Measurements from ENCODE around the gene ZAP70.
"Not testable (repeated sequence)": the region's sequence is repeated elsewhere in the genome, so short reads cannot be mapped to it uniquely, and the experiment has no call there.

The ZAP70 gene

GRCh38 chr2:97706708-97707345, 6.5 kb upstream of the ZAP70 start:
- no peak overlapping the region for H3K4me3 ChIP-seq (ENCODE audit: low read length)
- TF ChIP-seq ZNF274 (IDR thresholded peaks at IDR 0.05; ENCODE audit: low read depth, low read length), result no peak

DNA sequence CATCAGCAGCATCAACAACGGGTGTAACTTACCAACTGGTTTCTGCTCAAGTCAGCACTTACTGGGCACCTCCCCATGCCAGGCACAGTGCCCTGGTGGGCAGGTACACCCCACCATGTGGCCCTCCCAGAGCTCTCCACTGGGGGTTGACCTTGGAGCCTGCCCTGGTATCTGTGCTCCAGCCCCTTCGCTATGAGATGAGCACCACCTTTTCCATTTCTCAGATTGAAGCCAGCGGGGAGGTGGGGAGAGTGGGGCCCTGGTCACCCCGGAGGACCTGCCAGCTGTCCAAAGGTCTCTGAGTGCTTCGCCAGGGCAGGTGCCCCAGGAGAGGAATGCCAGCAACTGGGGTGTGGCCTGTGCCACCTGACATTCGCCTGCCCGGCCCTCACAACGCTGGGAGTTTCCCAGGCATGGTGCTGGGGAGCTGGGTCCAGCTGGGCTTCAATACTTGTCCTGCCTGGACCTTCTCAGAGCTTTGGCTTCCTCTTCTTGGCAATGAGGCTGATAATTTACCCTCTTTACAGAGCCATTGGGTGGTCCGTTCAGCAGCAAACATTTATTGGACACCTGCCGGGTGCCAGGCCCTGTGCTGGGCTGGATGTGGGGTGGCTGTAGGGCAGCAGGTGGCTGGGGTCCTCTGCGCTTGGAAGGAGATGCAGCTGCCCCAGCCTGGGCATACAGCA, 5.9 kb upstream of the ZAP70 start:
- H3K4me3 ChIP-seq (ENCODE audit: low read length), result no peak overlapping the region
- no peak for TF ChIP-seq ZNF274 (IDR thresholded peaks at IDR 0.05; ENCODE audit: low read depth, low read length)

GRCh38 chr2:97708048-97708380, 5.4 kb upstream of the ZAP70 start:
- no peak for TF ChIP-seq ZNF274 (IDR thresholded peaks at IDR 0.05; ENCODE audit: low read depth, low read length)
- no peak overlapping the region for H3K4me3 ChIP-seq (ENCODE audit: low read length)

DNA sequence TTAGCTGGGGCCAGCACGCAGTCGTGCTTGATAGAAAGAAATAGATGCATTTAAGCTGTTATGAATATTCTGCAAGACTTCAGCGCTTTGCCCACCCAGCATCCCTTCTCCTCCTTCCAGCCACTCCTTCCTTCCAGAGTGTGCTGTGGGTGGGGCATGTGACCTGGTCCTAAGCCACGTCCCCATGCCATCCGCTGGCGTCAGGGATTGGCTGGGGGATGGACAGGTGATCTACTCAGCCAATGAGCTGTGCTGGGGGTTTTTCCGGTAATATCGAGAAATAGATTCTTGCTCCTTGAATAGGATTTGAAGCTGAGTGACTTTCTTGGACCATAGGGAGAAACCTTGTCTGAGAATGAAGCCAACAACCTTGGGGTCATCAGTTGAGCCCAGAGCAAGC, 4.8 kb upstream of the ZAP70 start:
- H3K4me3 ChIP-seq (ENCODE audit: low read length), result no peak overlapping the region
- no peak for TF ChIP-seq ZNF274 (IDR thresholded peaks at IDR 0.05; ENCODE audit: low read depth, low read length)

DNA sequence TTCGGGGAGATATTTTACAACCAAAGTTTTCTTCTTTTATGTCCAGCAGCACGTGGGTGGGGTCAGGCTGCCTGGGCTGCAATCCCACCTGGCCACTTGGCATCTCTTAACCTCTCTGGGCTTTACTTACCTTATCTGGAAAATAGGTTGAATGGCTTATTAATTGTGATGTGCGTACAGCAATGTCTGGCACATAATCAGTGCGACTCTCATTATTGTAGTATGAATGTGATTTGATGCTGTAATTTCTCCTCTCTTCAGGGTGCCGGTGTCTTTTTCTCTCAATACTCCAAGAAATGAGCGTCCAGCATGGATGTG, 2.0 kb upstream of the ZAP70 start:
- TF ChIP-seq ZNF274 (IDR thresholded peaks at IDR 0.05; ENCODE audit: low read depth, low read length), result no peak
- no peak overlapping the region for H3K4me3 ChIP-seq (ENCODE audit: low read length)

GRCh38 chr2:97712175-97712574, 1.2 kb upstream of the ZAP70 start:
- H3K4me3 ChIP-seq (ENCODE audit: low read length), result not testable (repeated sequence)

GRCh38 chr2:97712693-97713295, 582 bp upstream of the ZAP70 start:
- H3K4me3 ChIP-seq (ENCODE audit: low read length), result no peak overlapping the region; the same call in 1 of the 2 replicates
- TF ChIP-seq ZNF274 (IDR thresholded peaks at IDR 0.05; ENCODE audit: low read depth, low read length), result no peak

GRCh38 chr2:97714084-97714949, 941 bp downstream of the ZAP70 start:
- TF ChIP-seq ZNF274 (IDR thresholded peaks at IDR 0.05; ENCODE audit: low read depth, low read length), result no peak
- H3K4me3 ChIP-seq (ENCODE audit: low read length), result peak overlapping the region; percentile 54; the same call in 1 of the 2 replicates

DNA sequence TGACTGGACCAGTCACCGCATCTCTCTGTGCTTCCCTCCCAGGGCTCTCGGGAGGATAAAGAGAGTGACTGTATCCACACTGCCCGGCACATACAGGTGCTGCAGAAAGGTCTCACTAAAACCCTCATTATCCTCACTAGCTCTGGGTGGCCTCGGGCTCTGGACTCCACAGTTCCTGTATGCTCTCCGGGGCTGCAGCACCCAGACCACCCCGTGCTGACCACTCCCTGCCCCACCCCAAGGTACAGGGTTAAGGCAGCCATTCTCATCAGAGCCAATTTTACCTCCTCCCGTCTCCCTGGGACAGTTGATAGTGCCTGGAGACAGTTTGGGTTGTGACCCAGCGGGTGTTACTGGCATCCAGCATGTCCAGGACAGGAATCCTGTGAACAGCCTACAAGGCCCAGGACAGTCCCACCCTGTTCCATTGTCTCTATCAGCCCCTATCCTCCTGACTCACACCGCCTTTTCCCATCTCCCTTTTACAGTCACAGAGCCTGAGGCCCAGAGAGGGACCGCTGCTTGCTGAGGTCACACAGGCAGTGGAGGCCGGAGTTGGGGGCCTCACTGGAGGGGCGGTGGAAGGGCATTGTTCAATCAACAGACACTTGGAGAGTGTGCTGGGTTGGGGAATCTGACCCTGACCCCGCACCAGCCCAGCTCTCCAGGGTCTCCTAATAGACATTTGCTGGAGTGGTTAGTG, 1.7 kb downstream of the ZAP70 start:
- no peak overlapping the region for H3K4me3 ChIP-seq (ENCODE audit: low read length)
- TF ChIP-seq ZNF274 (IDR thresholded peaks at IDR 0.05; ENCODE audit: low read depth, low read length), result no peak

DNA sequence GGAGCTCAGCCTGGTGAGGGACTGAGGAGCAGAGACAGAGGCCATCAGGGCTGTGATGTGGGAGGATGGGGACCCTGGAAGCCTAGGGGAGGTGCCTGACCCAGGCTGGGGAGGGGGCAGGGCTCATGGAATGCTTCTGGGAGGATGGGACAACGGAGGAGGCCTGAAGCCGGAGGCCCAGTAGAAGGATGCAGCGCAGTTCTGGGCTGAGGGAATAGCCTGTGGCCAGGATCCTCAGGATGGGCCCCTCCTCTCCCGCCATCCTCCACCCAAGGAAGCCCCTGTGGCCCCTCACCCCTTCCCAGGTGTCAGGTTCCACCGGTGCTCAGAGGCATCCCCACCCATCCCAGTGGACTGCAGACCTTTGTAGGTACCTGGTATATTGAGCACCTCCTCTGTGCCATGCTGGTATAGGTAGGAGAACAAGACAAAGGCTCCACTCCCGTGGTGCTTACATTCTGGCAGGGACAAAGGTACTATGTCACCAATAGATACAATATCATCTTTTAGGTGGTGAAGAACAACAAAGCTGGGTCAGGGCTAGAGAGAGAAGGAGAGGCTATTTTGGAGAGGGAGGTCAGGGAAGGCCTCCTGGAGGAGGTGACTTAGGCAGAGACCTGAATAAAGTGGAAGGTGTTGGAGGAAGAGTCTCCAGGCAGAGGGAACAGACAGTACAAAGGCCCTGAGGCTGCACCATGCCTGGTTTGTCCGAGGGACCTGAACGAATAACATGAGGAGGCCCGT, 2.7 kb downstream of the ZAP70 start:
- no peak for TF ChIP-seq ZNF274 (IDR thresholded peaks at IDR 0.05; ENCODE audit: low read depth, low read length)
- no peak overlapping the region for H3K4me3 ChIP-seq (ENCODE audit: low read length)

DNA sequence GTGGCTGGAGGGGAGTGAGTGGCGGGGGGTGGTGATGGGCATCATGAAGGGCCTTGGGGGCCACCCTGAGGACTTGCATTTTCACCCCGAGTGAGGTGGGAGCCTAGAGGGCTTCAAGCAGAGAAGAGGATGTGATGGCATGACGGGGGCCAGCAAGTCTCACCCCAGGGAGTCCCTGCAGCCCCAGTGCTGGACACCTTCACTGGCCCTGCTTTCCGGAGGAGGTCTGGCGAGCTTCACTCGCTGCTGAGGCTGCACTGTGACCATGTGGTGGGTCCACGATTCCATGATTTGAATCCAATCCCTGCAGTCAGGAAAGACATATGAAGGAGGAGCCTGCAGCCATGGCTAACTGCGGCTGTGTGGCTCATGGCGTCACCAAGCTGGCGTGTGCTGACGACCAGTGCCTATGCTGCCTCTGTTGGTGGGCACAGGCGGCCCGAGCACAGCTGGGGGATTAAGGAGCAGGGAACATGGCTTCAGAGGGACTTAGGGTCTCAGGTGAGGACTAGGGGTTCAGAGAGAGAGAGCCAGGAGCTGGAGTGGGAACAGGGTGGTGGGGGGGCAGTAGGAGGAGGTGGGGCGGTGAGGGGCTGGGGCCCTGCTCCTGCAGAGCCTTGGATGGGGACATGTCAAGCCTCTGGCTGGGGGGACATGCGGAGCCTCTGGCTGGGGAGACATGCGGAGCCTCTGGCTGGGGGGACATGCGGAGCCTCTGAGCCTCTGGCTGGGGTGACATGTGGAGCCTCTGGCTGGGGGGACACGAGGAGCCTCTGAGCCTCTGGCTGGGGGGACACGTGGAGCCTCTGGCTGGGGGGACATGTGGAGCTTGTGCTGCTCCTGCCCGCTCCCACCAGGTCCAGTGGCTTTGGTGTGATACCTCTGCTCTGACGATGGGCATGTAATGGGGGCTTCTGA, 3.6 kb downstream of the ZAP70 start:
- TF ChIP-seq ZNF274 (IDR thresholded peaks at IDR 0.05; ENCODE audit: low read depth, low read length), result no peak
- no peak overlapping the region for H3K4me3 ChIP-seq (ENCODE audit: low read length)

- no peak for TF ChIP-seq ZNF274 (IDR thresholded peaks at IDR 0.05; ENCODE audit: low read depth, low read length)
- no peak overlapping the region for H3K4me3 ChIP-seq (ENCODE audit: low read length)
Observed at GRCh38 chr2:97717613-97717995, 4.2 kb downstream of the ZAP70 start.
